WTC11 (cell line): ENCODE results near the gene TATDN2. TPM values are rescaled to one million over a fixed set of nuclear protein-coding genes. Genes with fewer than 3 reads are reported as not detected.

ENCODE experiments used
- microRNA-seq: library from miRNA; unstranded; fragments of <30 nt; microRNA quantifications from one replicate; pipeline ENCODE4 v1.2.0, GENCODE V29; 2022; ENCODE audit warnings: borderline number of aligned reads
- total RNA-seq: library from RNA; stranded (reverse); gene quantifications from 3 replicates; pipeline ENCODE4 v1.2.3, GENCODE V29; 2021

TATDN2 gene
- total RNA-seq, 1 experiment from 2014 or later = 31.7 TPM

Small RNAs within 50 kb of the gene (microRNA-seq; reads per million reads assigned to microRNA genes)
- gene MIR378B = not detected

Other genes with a start within 250 kb of the TATDN2 start
- gene FANCD2, start 222.0 kb upstream of the TATDN2 start, total RNA-seq = 69.6 to 73.5 TPM (median 73.1 TPM) in 3 replicates
- gene FANCD2OS, start 140.2 kb upstream of the TATDN2 start, total RNA-seq = not detected in 3 replicates
- gene BRK1, start 132.8 kb upstream of the TATDN2 start, total RNA-seq = 107 to 121 TPM (median 117 TPM) in 3 replicates
- 49.5 to 51.3 TPM (median 50.7 TPM) in 3 replicates for gene VHL, start 106.7 kb upstream of the TATDN2 start, total RNA-seq
- gene IRAK2, start 83.5 kb upstream of the TATDN2 start, total RNA-seq = 0.71 to 1.4 TPM (median 0.73 TPM) in 3 replicates
- 0.34 to 0.35 TPM in 2 of 3 replicates, not detected in the other for gene GHRL, start 44.5 kb downstream of the TATDN2 start, total RNA-seq
- gene SEC13, start 72.7 kb downstream of the TATDN2 start, total RNA-seq = 121 to 139 TPM (median 132 TPM) in 3 replicates